DND-41 (cell line): Measurements from ENCODE around the gene GALK1.

Source experiments
- CTCF ChIP-seq: IDR thresholded peaks from 2 replicates; pipeline ENCODE4 v1.5.1; 2012; ENCODE audit warnings: borderline replicate concordance, low read length, moderate library complexity, mild to moderate bottlenecking; ENCODE audit not compliant: poor library complexity, severe bottlenecking; ENCODE audit errors: extremely low read depth
- EZH2 ChIP-seq: IDR thresholded peaks from 3 replicates; pipeline ENCODE4 v1.6.1; 2012; ENCODE audit warnings: borderline replicate concordance, low read depth, mild to moderate bottlenecking, moderate library complexity, low read length, inconsistent platforms; ENCODE audit not compliant: severe bottlenecking

GRCh38 chr17:75712446-75712845 is 52.5 kb downstream of the GALK1 start:
- TF ChIP-seq CTCF (no peak), EZH2 (no peak)
